Large intestine (tissue), 3 donors: ENCODE results near the gene TRAF5. TPM values are rescaled to one million over a fixed set of nuclear protein-coding genes. Genes with fewer than 3 reads are reported as not detected.

ENCODE experiments used
- DNase-seq, 2 donors: peaks; one replicate each; pipeline versions ENCODE4 v3.0.0 to v3.0.0-alpha.2; 2013
- H3K27ac ChIP-seq: one replicate; pipeline ENCODE4 v1.5.1; 2013; ENCODE audit warnings: low read length
- H3K27me3 ChIP-seq: 2 replicates; pipeline ENCODE4 v1.6.1; 2013; ENCODE audit warnings: low read length; ENCODE audit not compliant: control insufficient read depth, insufficient read depth
- H3K36me3 ChIP-seq: 2 replicates; pipeline ENCODE4 v1.6.1; 2013; ENCODE audit warnings: low read length; ENCODE audit not compliant: control insufficient read depth, insufficient read depth
- H3K4me1 ChIP-seq: one replicate; pipeline ENCODE4 v1.6.1; 2013; ENCODE audit warnings: low read length; ENCODE audit not compliant: control insufficient read depth, insufficient read depth
- H3K4me3 ChIP-seq: one replicate; pipeline ENCODE4 v1.5.1; 2013; ENCODE audit warnings: low read length
- H3K9me3 ChIP-seq: one replicate; pipeline ENCODE4 v1.6.1; 2013; ENCODE audit warnings: mild to moderate bottlenecking, low read depth, low read length, moderate library complexity; ENCODE audit not compliant: control insufficient read depth
- WGBS: methylation state at CpG from one replicate; pipeline ENCODE4 v1.1.5; 2013; ENCODE audit warnings: low lambda C conversion rate; ENCODE audit not compliant: insufficient coverage; 5-methylcytosine and 5-hydroxymethylcytosine counted together
- polyA plus RNA-seq: library from polyadenylated mRNA; unstranded; fragments of 120-200 nt; gene quantifications from one replicate; pipeline ENCODE4 v1.2.1, GENCODE V29; 2013

Gene TRAF5
- polyA plus RNA-seq, 1 donor, result 26.1 TPM

- Histone ChIP-seq H3K4me3 (no peak overlapping the region), H3K4me1 (peaks cover 13% of the 10 kb centered on the region), H3K27me3 (no peaks in the 10 kb centered on the region), H3K9me3 (no peaks in the 10 kb centered on the region), H3K27ac (no peak overlapping the region), H3K36me3 (no peaks in the 10 kb centered on the region)
- 83% methylated on average over 2 of the region's 11 CpGs for WGBS
- no peak for DNase-seq
Observed at GRCh38 chr1:211328084-211328694, 1.6 kb downstream of the TRAF5 start.

- H3K4me3 ChIP-seq, result no peak overlapping the region
- H3K4me1 ChIP-seq, result peaks cover 14% of the 10 kb centered on the region
- no peak for DNase-seq
Observed at GRCh38 chr1:211328866-211329475, 2.3 kb downstream of the TRAF5 start.

GRCh38 chr1:211329764-211330201 lies 3.1 kb downstream of the TRAF5 start:
- no peak for DNase-seq
- Histone ChIP-seq H3K27ac (no peak overlapping the region), H3K9me3 (no peaks in the 10 kb centered on the region), H3K4me3 (no peak overlapping the region), H3K36me3 (no peaks in the 10 kb centered on the region), H3K4me1 (peaks cover 16% of the 10 kb centered on the region), H3K27me3 (no peaks in the 10 kb centered on the region)
- WGBS, result no CpG with 5 or more reads among the region's 4 CpGs

More at GRCh38 chr1:211328866-211329475, 2.3 kb downstream of the TRAF5 start:
- Histone ChIP-seq H3K36me3 (no peaks in the 10 kb centered on the region), H3K9me3 (no peaks in the 10 kb centered on the region), H3K27ac (no peak overlapping the region), H3K27me3 (no peaks in the 10 kb centered on the region)
- WGBS, result 83% methylated on average over 1 of the region's 6 CpGs

GRCh38 chr1:211330282-211330936 lies 3.8 kb downstream of the TRAF5 start:
- 80% methylated on average over 1 of the region's 8 CpGs for WGBS
- no peaks in the 10 kb centered on the region for H3K27me3 ChIP-seq
- no peak for DNase-seq
- H3K4me1 ChIP-seq, result peaks cover 16% of the 10 kb centered on the region
- no peaks in the 10 kb centered on the region for H3K36me3 ChIP-seq
- H3K9me3 ChIP-seq, result no peaks in the 10 kb centered on the region
- H3K4me3 ChIP-seq, result no peak overlapping the region
- no peak overlapping the region for H3K27ac ChIP-seq

GRCh38 chr1:211331011-211331709 lies 4.5 kb downstream of the TRAF5 start:
- H3K9me3 ChIP-seq, result no peaks in the 10 kb centered on the region
- no peak overlapping the region for H3K27ac ChIP-seq
- no peak overlapping the region for H3K4me3 ChIP-seq
- H3K4me1 ChIP-seq, result peaks cover 18% of the 10 kb centered on the region
- H3K27me3 ChIP-seq, result no peaks in the 10 kb centered on the region
- 100% methylated on average over 1 of the region's 3 CpGs for WGBS
- no peaks in the 10 kb centered on the region for H3K36me3 ChIP-seq
- no peak for DNase-seq

GRCh38 chr1:211332036-211332616 lies 5.5 kb downstream of the TRAF5 start:
- WGBS, result no CpG with 5 or more reads among the region's 3 CpGs
- Histone ChIP-seq H3K27ac (no peak overlapping the region), H3K4me3 (no peak overlapping the region), H3K9me3 (no peaks in the 10 kb centered on the region), H3K4me1 (peaks cover 17% of the 10 kb centered on the region), H3K27me3 (no peaks in the 10 kb centered on the region), H3K36me3 (no peaks in the 10 kb centered on the region)
- DNase-seq, result peak in 1 of 2 donors; percentile 27

GRCh38 chr1:211332830-211333229 lies 6.2 kb downstream of the TRAF5 start:
- no peak for DNase-seq
- Histone ChIP-seq H3K36me3 (no peaks in the 10 kb centered on the region), H3K4me1 (peaks cover 17% of the 10 kb centered on the region), H3K27ac (no peak overlapping the region), H3K27me3 (no peaks in the 10 kb centered on the region), H3K4me3 (no peak overlapping the region), H3K9me3 (no peaks in the 10 kb centered on the region)
- WGBS, result 100% methylated on average over 1 of the region's 2 CpGs

GRCh38 chr1:211333906-211334305 lies 7.3 kb downstream of the TRAF5 start:
- peaks cover 17% of the 10 kb centered on the region for H3K4me1 ChIP-seq
- no peak overlapping the region for H3K27ac ChIP-seq
- WGBS, result no CpG with 5 or more reads among the region's 1 CpG
- H3K36me3 ChIP-seq, result no peaks in the 10 kb centered on the region
- no peaks in the 10 kb centered on the region for H3K27me3 ChIP-seq
- no peak overlapping the region for H3K4me3 ChIP-seq
- H3K9me3 ChIP-seq, result no peaks in the 10 kb centered on the region
- DNase-seq, result peak in 1 of 2 donors; percentile 55

- no peak overlapping the region for H3K4me3 ChIP-seq
- H3K27me3 ChIP-seq, result no peaks in the 10 kb centered on the region
- H3K36me3 ChIP-seq, result no peaks in the 10 kb centered on the region
- H3K4me1 ChIP-seq, result peaks cover 13% of the 10 kb centered on the region
- H3K9me3 ChIP-seq, result no peaks in the 10 kb centered on the region
- no peak overlapping the region for H3K27ac ChIP-seq
- 100% methylated on average over 1 of the region's 4 CpGs for WGBS
- DNase-seq, result no peak
Observed at GRCh38 chr1:211334986-211335385, 8.4 kb downstream of the TRAF5 start.

- H3K4me3 ChIP-seq, result no peak overlapping the region
- no peaks in the 10 kb centered on the region for H3K36me3 ChIP-seq
- WGBS, result 67% methylated on average over 1 of the region's 3 CpGs
- H3K9me3 ChIP-seq, result no peaks in the 10 kb centered on the region
- peak in 1 of 2 donors; percentile 53 for DNase-seq
- peak overlapping the region; percentile 16 for H3K27ac ChIP-seq
- peaks cover 13% of the 10 kb centered on the region for H3K4me1 ChIP-seq
- no peaks in the 10 kb centered on the region for H3K27me3 ChIP-seq
Observed at GRCh38 chr1:211335522-211336157, 9.0 kb downstream of the TRAF5 start.
